Endothelial cell (in vitro differentiated cells): ENCODE data around the gene EXOSC7. TPM values are rescaled to one million over a fixed set of nuclear protein-coding genes. Genes with fewer than 3 reads are reported as not detected.
A peak's percentile ranks its signal among the peaks of the same experiment; 100 is the strongest.

ENCODE experiments used
- DNase-seq: peaks from one replicate; pipeline ENCODE4 v3.0.0; 2021; ENCODE audit warnings: low spot score
- H3K27ac Mint-ChIP-seq: one replicate; pipeline ENCODE4 v1.8.0; 2021; ENCODE audit warnings: mixed read lengths, inconsistent platforms; ENCODE audit not compliant: unreplicated experiment
- H3K27me3 Mint-ChIP-seq: one replicate; pipeline ENCODE4 v1.8.0; 2021; ENCODE audit warnings: mild to moderate bottlenecking, moderate library complexity, mixed read lengths, inconsistent platforms; ENCODE audit not compliant: unreplicated experiment
- H3K36me3 Mint-ChIP-seq: one replicate; pipeline ENCODE4 v1.8.0; 2021; ENCODE audit warnings: mild to moderate bottlenecking, low read depth, mixed read lengths, inconsistent platforms; ENCODE audit not compliant: unreplicated experiment
- H3K4me1 Mint-ChIP-seq: one replicate; pipeline ENCODE4 v1.8.0; 2021; ENCODE audit warnings: mild to moderate bottlenecking, mixed read lengths, inconsistent platforms; ENCODE audit not compliant: unreplicated experiment
- H3K4me3 Mint-ChIP-seq: one replicate; pipeline ENCODE4 v1.8.0; 2021; ENCODE audit warnings: mild to moderate bottlenecking, mixed read lengths, inconsistent platforms; ENCODE audit not compliant: unreplicated experiment
- H3K9me3 Mint-ChIP-seq: one replicate; pipeline ENCODE4 v1.8.0; 2021; ENCODE audit warnings: mixed read lengths, inconsistent platforms; ENCODE audit not compliant: unreplicated experiment
- total RNA-seq: library from RNA; stranded (reverse); fragmentation: NEBNext Ultra II Directional; extraction: Animal tissue kit (Norgen Biotek cat#: 25700); gene quantifications from one replicate; pipeline ENCODE4 v1.2.1, GENCODE V29; 2021; ENCODE audit not compliant: unreplicated experiment
- TF ChIP-seq, protein P1 (sequence below): fragments of 200-600 bp; sonication (generic); IDR thresholded peaks from one replicate; pipeline ENCODE4 v1.5.0; 2021; ENCODE audit warnings: antibody characterized with exemption; ENCODE audit not compliant: unreplicated experiment

The EXOSC7 gene
- total RNA-seq, 1 donor from 2014 or later: 33.2 TPM

DNA sequence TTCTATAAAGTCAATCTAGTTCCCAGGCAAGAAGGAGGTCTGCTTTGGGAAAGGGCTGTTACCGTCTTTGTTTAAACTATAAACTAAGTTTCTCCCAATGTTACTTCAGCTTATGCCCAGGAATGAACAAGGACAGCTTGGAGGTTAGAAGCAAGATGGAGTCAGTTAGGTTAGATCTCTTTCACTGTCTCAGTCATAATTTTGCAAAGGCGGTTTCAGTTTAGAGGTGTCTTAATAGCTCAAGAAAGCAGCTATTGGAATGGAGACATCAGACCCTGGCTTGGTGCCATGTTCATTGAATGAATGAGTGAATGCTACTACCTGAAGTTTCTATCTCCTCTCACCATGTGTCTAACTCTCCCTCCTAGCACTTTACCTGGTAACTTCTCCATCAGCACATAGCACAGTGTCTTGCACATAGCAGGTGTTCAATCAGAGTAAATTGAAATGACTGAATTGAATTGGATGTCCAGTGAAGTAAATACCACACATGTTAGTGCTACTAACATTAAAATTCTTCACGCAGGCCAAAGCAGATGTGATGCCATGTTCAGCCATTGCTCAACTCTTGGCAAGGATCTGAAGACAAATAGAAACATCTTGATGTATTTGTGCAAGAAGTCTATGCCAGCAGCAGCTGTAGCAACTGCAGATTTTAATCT lies 78.3 kb downstream of the EXOSC7 start:
- Mint-ChIP-seq H3K4me1 (peaks cover 11% of the 10 kb centered on the region), H3K4me3 (no peak overlapping the region), H3K27ac (no peak overlapping the region), H3K9me3 (no peaks in the 10 kb centered on the region), H3K36me3 (no peaks in the 10 kb centered on the region), H3K27me3 (peaks cover 11% of the 10 kb centered on the region)
- TF ChIP-seq, protein P1, sequence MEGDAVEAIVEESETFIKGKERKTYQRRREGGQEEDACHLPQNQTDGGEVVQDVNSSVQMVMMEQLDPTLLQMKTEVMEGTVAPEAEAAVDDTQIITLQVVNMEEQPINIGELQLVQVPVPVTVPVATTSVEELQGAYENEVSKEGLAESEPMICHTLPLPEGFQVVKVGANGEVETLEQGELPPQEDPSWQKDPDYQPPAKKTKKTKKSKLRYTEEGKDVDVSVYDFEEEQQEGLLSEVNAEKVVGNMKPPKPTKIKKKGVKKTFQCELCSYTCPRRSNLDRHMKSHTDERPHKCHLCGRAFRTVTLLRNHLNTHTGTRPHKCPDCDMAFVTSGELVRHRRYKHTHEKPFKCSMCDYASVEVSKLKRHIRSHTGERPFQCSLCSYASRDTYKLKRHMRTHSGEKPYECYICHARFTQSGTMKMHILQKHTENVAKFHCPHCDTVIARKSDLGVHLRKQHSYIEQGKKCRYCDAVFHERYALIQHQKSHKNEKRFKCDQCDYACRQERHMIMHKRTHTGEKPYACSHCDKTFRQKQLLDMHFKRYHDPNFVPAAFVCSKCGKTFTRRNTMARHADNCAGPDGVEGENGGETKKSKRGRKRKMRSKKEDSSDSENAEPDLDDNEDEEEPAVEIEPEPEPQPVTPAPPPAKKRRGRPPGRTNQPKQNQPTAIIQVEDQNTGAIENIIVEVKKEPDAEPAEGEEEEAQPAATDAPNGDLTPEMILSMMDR: no peak
- DNase-seq: no peak

GRCh38 chr3:45055032-45055410 lies 79.0 kb downstream of the EXOSC7 start:
- Mint-ChIP-seq H3K4me3 (no peak overlapping the region), H3K27ac (no peak overlapping the region), H3K9me3 (no peaks in the 10 kb centered on the region), H3K4me1 (peaks cover 11% of the 10 kb centered on the region), H3K36me3 (no peaks in the 10 kb centered on the region), H3K27me3 (peaks cover 12% of the 10 kb centered on the region)
- DNase-seq: no peak
- TF ChIP-seq, protein P1: no peak

GRCh38 chr3:45055411-45056143 lies 79.5 kb downstream of the EXOSC7 start:
- Mint-ChIP-seq H3K36me3 (no peaks in the 10 kb centered on the region), H3K4me3 (no peak overlapping the region), H3K27me3 (peaks cover 13% of the 10 kb centered on the region), H3K9me3 (no peaks in the 10 kb centered on the region), H3K4me1 (peaks cover 11% of the 10 kb centered on the region), H3K27ac (no peak overlapping the region)
- peak; percentile 32 for DNase-seq
- TF ChIP-seq, protein P1: peak; percentile 20

DNA sequence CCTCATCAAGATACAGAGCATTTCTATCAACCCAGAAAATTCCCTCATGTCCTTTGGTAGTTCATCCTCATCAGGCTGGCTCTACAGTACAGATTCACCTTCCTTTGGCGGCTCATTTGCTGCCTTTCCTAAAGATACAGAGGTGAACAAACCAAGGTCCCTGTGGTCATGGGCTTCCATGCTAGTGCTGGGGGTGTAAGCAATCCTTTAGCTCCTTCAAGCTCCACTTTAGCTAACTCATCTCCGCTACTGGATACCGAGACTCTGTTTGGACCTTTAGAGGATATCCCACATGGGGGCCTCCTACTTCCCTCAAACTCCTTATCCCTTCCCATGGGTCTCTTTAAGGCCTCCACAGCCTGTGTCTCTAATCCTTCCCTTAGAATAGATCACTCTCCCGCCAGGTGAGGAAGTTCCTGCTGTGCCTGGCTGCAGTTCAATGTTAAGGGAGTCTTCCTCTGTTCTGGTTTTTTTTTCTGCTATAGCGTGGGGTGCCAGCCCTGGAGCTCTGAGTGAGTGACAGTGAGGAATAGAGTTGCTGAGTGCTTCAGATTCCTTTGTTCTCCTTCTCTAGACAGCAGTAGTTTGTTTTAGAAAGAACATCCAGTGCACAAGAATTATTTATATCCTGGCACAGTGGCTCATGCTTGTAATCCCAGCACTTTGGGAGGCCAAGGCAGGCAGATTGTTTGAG lies 80.7 kb downstream of the EXOSC7 start:
- no peak for DNase-seq
- no peak overlapping the region for H3K4me3 Mint-ChIP-seq
- no peaks in the 10 kb centered on the region for H3K36me3 Mint-ChIP-seq
- no peak overlapping the region for H3K27ac Mint-ChIP-seq
- H3K9me3 Mint-ChIP-seq: no peaks in the 10 kb centered on the region
- TF ChIP-seq, protein P1: no peak
- peaks cover 15% of the 10 kb centered on the region for H3K27me3 Mint-ChIP-seq
- H3K4me1 Mint-ChIP-seq: peaks cover 11% of the 10 kb centered on the region
